SK-N-MC (cell line): ENCODE measurements around the gene SLC16A2.

ENCODE experiments used
- EZH2 ChIP-seq: fragments of 200-600 bp; sonication (generic); IDR thresholded peaks from one replicate; pipeline ENCODE4 v1.6.1; 2017; ENCODE audit warnings: antibody characterized with exemption
- POLR2AphosphoS5 ChIP-seq: IDR thresholded peaks from 2 replicates; pipeline ENCODE4 v1.6.1; 2012; ENCODE audit warnings: mild to moderate bottlenecking, low read depth, low read length, borderline replicate concordance

- TF ChIP-seq POLR2AphosphoS5 (no peak), EZH2 (no peak)
Observed at GRCh38 chrX:74535408-74536151, 114.3 kb downstream of the SLC16A2 start.
